Measurements from ENCODE around the gene RIPK1. TPM values are rescaled to one million over a fixed set of nuclear protein-coding genes. Genes with fewer than 3 reads are reported as not detected.
A peak's percentile ranks its signal among the peaks of the same experiment; 100 is the strongest.

Gene RIPK1
- total RNA-seq, 4 donors from 2014 or later, result 12.1 to 46.0 (median 34.6) TPM

DNA sequence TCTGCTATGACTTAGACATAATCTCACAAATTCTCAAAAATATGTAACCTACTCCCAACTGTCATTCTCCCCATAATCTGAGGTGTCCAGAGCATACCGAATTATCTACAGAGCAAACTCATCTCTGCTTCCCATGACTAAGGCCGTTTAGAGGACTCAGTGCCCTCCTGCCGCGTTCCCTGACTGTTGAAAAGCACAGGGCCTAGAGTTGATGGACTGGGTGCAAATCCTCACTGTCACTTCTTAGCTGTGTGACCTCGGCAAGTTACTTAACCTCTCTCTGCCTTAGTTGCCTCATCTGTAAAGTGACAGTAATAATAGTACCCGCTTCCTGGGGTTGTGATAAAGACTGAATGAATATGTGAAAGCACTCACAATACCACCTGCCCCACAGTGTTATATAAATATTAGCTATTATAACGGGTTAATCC, 93.8 kb downstream of the RIPK1 start:
- Histone ChIP-seq H3K36me3 (no peaks in the 10 kb centered on the region), H3K4me1 (peaks cover 0 to 45% (median 19%) of the 10 kb centered on the region in 4 donors), H3K27ac (peak overlapping the region; percentile 93 to 96 (median 96)), H3K4me3 (peak overlapping the region in 2 of 4 donors; percentile 66 to 74), H3K9me3 (no peaks in the 10 kb centered on the region), H3K27me3 (no peaks in the 10 kb centered on the region)
- in situ Hi-C loops (cut with MboI; ENCODE audit: low pct_ligation_motif_present in 1 of 4, low pct_unique_long_range_greater_than_20kb in 1 of 4, low sequenced_read_pairs in 3 of 4) (no loop called here), intact Hi-C loops (cut with DNase I; ENCODE audit: low total_unique reads) (loop anchor here (5.0 kb wide), 1 partner anchor 90 kb away; no protein-coding TSS in a partner anchor)
- WGBS, 2 donors (ENCODE audit: low coverage in 1 of 2), result 56 to 63% methylated on average over 3 to 7 of the region's 7 CpGs
- no peak for DNase-seq
- no peak for TF ChIP-seq POLR2AphosphoS5 (IDR thresholded peaks at IDR 0.05)
- TF ChIP-seq EP300 (IDR thresholded peaks at IDR 0.05; ENCODE audit: low read depth), result no peak
- TF ChIP-seq, protein P1, sequence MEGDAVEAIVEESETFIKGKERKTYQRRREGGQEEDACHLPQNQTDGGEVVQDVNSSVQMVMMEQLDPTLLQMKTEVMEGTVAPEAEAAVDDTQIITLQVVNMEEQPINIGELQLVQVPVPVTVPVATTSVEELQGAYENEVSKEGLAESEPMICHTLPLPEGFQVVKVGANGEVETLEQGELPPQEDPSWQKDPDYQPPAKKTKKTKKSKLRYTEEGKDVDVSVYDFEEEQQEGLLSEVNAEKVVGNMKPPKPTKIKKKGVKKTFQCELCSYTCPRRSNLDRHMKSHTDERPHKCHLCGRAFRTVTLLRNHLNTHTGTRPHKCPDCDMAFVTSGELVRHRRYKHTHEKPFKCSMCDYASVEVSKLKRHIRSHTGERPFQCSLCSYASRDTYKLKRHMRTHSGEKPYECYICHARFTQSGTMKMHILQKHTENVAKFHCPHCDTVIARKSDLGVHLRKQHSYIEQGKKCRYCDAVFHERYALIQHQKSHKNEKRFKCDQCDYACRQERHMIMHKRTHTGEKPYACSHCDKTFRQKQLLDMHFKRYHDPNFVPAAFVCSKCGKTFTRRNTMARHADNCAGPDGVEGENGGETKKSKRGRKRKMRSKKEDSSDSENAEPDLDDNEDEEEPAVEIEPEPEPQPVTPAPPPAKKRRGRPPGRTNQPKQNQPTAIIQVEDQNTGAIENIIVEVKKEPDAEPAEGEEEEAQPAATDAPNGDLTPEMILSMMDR (IDR thresholded peaks at IDR 0.05), result no peak
- TF ChIP-seq POLR2A (IDR thresholded peaks at IDR 0.05), result no peak

DNA sequence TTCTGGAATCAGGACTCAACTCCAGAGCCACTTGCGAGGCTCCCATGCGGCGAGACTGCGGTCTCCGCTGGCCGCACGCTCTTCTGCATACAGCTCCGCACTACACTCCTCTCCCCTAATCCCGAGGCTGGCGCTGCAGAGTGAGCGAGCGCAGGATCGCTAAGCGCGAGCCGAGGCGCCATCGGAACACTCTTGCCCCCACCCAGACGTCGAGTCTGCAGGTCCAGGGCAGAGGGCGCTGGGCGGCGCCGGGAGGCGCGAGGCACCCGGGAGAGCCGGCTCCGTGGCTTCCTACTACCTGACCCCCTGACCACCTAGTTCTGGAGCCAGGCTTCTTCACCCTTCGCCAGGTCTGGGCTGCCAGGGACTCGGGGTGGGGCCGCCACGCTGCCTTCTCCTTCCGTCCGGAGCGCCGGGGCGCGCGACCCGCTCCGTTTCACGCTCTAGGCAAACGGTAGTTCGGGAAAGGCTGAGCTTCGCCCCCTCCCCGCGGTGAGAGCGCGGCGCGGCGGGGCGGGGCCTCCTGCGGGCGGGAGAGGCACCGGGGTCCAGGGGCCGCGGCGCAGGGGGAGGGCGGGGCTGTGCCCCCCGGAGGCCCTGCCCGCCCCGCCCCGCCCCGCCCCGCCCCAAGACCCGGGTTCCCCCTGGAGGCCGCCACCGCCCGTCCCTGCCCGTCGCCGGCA, 94.4 kb downstream of the RIPK1 start:
- WGBS, 2 donors (ENCODE audit: low coverage in 1 of 2), result 0% methylated on average over 47 of the region's 74 CpGs; no CpG with 5 or more reads in 1 of the 2 donors
- in situ Hi-C loops (cut with MboI; ENCODE audit: low pct_ligation_motif_present in 1 of 4, low pct_unique_long_range_greater_than_20kb in 1 of 4, low sequenced_read_pairs in 3 of 4), result no loop called here

DNA sequence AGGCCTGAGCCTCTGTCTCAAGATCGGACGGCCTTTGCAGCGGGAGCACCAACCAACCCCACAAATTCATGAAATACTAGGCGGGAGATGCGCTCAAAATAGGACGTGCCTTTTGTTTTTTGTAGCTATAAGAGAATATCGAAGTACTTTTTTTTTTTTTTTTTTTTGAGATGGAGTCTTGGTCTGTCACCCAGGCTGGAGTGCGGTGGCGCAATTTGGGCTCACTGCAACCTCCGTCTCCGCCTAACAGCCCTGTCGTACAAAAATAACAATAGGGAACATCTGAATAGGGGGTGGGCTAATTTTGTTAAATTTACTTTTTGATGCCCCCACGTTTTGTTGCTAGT, 94.9 kb downstream of the RIPK1 start:
- H3K4me3 ChIP-seq, result peak overlapping the region; percentile 66 to 80 (median 71)
- H3K9me3 ChIP-seq, result no peaks in the 10 kb centered on the region
- intact Hi-C loops (cut with DNase I; ENCODE audit: low total_unique reads) (loop anchor here (5.0 kb wide), 1 partner anchor 89 kb away; no protein-coding TSS in a partner anchor), in situ Hi-C loops (cut with MboI; ENCODE audit: low pct_ligation_motif_present in 1 of 4, low pct_unique_long_range_greater_than_20kb in 1 of 4, low sequenced_read_pairs in 3 of 4) (no loop called here)
- no peaks in the 10 kb centered on the region for H3K36me3 ChIP-seq
- TF ChIP-seq, protein P1 (IDR thresholded peaks at IDR 0.05), result no peak
- TF ChIP-seq POLR2A (IDR thresholded peaks at IDR 0.05) (no peak), POLR2AphosphoS5 (IDR thresholded peaks at IDR 0.05) (no peak), EP300 (IDR thresholded peaks at IDR 0.05; ENCODE audit: low read depth) (no peak)
- H3K4me1 ChIP-seq, result peaks cover 0 to 40% (median 19%) of the 10 kb centered on the region in 4 donors
- H3K27ac ChIP-seq, result peak overlapping the region; percentile 93 to 96 (median 96)
- 22 to 27% methylated on average over 7 to 13 of the region's 13 CpGs for WGBS, 2 donors (ENCODE audit: low coverage in 1 of 2)
- DNase-seq, result no peak
- no peaks in the 10 kb centered on the region for H3K27me3 ChIP-seq

More for the DNA sequence above, 94.4 kb downstream of the RIPK1 start:
- no peaks in the 10 kb centered on the region for H3K9me3 ChIP-seq
- intact Hi-C loops (cut with DNase I; ENCODE audit: low total_unique reads), result loop anchor here (5.0 kb wide), 1 partner anchor 90 kb away; no protein-coding TSS in a partner anchor
- DNase-seq, result peak; percentile 82
- H3K27ac ChIP-seq, result peak overlapping the region; percentile 93 to 96 (median 96)
- H3K36me3 ChIP-seq, result no peaks in the 10 kb centered on the region
- H3K4me3 ChIP-seq, result peak overlapping the region; percentile 66 to 80 (median 71)
- H3K4me1 ChIP-seq, result peaks cover 0 to 45% (median 19%) of the 10 kb centered on the region in 4 donors
- TF ChIP-seq POLR2A (IDR thresholded peaks at IDR 0.05) (peak; percentile 77), POLR2AphosphoS5 (IDR thresholded peaks at IDR 0.05) (peak; percentile 35 to 72 (median 59)), EP300 (IDR thresholded peaks at IDR 0.05; ENCODE audit: low read depth) (no peak)
- TF ChIP-seq, protein P1 (IDR thresholded peaks at IDR 0.05), result peak in 2 of 5 experiments; percentile 11 to 30
- H3K27me3 ChIP-seq, result no peaks in the 10 kb centered on the region

DNA sequence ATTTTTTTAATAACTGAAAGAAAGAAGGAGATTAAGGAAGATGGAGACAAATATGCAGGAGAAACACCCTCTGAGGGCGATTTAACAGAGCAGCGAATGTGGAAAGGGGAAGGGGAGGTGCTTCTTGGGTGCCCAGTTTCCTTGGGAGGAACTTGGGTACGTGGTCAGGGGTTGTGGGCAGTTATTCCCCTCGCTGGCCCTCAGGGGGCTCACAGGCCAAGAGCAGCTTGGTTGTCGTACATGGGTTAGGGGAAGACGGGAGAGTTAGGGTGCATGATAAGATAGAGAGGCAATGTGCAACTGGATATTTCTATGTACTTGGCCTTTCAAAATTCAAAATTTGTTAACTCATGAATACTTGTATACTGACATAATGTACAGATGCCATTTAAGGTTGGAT, 96.1 kb downstream of the RIPK1 start:
- 87 to 100% methylated on average over 2 to 6 of the region's 6 CpGs for WGBS, 2 donors (ENCODE audit: low coverage in 1 of 2)
- no peaks in the 10 kb centered on the region for H3K9me3 ChIP-seq
- DNase-seq, result no peak
- TF ChIP-seq, protein P1 (IDR thresholded peaks at IDR 0.05), result no peak
- TF ChIP-seq POLR2AphosphoS5 (IDR thresholded peaks at IDR 0.05) (no peak), EP300 (IDR thresholded peaks at IDR 0.05; ENCODE audit: low read depth) (no peak), POLR2A (IDR thresholded peaks at IDR 0.05) (no peak)
- in situ Hi-C loops (cut with MboI; ENCODE audit: low pct_ligation_motif_present in 1 of 4, low pct_unique_long_range_greater_than_20kb in 1 of 4, low sequenced_read_pairs in 3 of 4), result no loop called here
- intact Hi-C loops (cut with DNase I; ENCODE audit: low total_unique reads), result loop anchor here (5.0 kb wide), 1 partner anchor 88 kb away; no protein-coding TSS in a partner anchor
- H3K27ac ChIP-seq, result no peak overlapping the region
- peaks cover 0 to 30% (median 18%) of the 10 kb centered on the region in 4 donors for H3K4me1 ChIP-seq
- no peaks in the 10 kb centered on the region for H3K36me3 ChIP-seq
- H3K4me3 ChIP-seq, result no peak overlapping the region
- H3K27me3 ChIP-seq, result no peaks in the 10 kb centered on the region
